Motor neuron (in vitro differentiated cells): ENCODE measurements around the gene EPB41L1. TPM values are rescaled to one million over a fixed set of nuclear protein-coding genes. Genes with fewer than 3 reads are reported as not detected.

ENCODE experiments used
- ATAC-seq, 8 experiments: fragments of 200-7000 bp; cut with Tn5 transposase; replicated peaks in 6 of 8; 2 replicates each; pipeline ENCODE4 v1.8.0; 2021; ENCODE audit warnings: mild to moderate bottlenecking in 8 of 8, moderate library complexity in 8 of 8
- H3K27ac ChIP-seq, 2 donors: fragments of 250-450 bp; sonication (Bioruptor Pico); 2 replicates each; pipeline ENCODE4 v1.9.0; 2021; ENCODE audit warnings: antibody characterized with exemption in 2 of 2, mild to moderate bottlenecking in 2 of 2, moderate library complexity in 1 of 2
- H3K4me1 ChIP-seq, 2 donors: fragments of 250-450 bp; sonication (Bioruptor Pico); replicated peaks in 1 of 2; 2 replicates each; pipeline ENCODE4 v1.6.1; 2021; ENCODE audit warnings: antibody characterized with exemption in 2 of 2, mild to moderate bottlenecking in 2 of 2, moderate library complexity in 1 of 2
- H3K4me3 ChIP-seq, 5 donors: fragments of 250-450 bp; sonication (Bioruptor Pico); 2 replicates each; pipeline ENCODE4 v1.9.0; 2021; ENCODE audit warnings: antibody characterized with exemption in 5 of 5, mild to moderate bottlenecking in 5 of 5, moderate library complexity in 4 of 5
- WGBS, 10 experiments: fragments of 450-650 bp; shearing (Covaris generic); methylation state at CpG; one replicate each; pipeline ENCODE4 v1.0.0; 2022; 5-methylcytosine and 5-hydroxymethylcytosine counted together
- in situ Hi-C, 9 experiments: fragments of 400-800 bp; cut with MboI; loops; one replicate each; pipeline ENCODE4 v1.15.0; 2021; ENCODE audit warnings: low sequenced_read_pairs in 9 of 9, low pct_unique_long_range_greater_than_20kb in 2 of 9; ENCODE audit not compliant: unreplicated experiment in 9 of 9
- total RNA-seq, 8 experiments: library from RNA; unstranded; fragments of 300-600 nt; gene quantifications; 2 replicates each; pipeline versions ENCODE4 v1.2.3 to v1.2.4, GENCODE V29; 2022

The EPB41L1 gene
- total RNA-seq, 8 experiments from 2014 or later: 7.4 to 101 (median 25.0) TPM

DNA sequence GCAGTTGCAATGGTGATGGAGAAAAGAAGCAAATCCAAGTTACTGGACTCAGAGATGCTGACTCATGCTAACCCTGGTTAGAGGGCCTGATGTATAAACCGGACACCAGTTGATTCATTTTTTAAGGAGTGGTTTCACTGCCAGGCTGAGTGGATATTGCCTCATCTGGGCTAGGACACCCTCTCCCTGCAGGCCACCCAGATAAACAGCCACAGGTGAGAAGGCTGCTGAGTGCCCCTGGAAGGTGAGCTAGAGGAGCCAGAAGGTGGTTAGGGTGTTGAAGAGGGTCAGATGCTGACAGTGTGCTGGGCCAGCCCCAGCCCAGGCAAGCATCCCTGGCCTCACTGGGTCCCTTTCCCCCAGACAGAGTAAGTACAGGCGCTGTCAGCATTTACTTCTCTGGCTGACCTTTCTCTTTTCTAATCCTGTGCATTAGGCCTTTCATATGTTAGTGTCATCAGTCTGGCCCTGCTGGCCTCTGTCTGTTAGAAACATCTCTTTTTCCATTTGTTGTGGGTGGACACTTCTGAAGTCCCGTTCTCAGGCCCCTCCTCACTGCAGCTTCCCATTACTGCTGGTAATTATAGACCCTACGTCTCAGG lies 13.5 kb downstream of the EPB41L1 start:
- peaks cover 25 to 32% of the 10 kb centered on the region in 2 donors for H3K4me1 ChIP-seq
- H3K27ac ChIP-seq: peak overlapping the region in 1 of 2 donors; percentile 35
- in situ Hi-C loops: no loop called here
- H3K4me3 ChIP-seq: no peak overlapping the region
- 60 to 65% (median 63%) methylated on average over 1 to 4 of the region's 4 CpGs; no CpG with 5 or more reads in 5 of the 10 experiments for WGBS, 10 experiments
- peak; percentile 16 to 96 (median 37) for ATAC-seq

DNA sequence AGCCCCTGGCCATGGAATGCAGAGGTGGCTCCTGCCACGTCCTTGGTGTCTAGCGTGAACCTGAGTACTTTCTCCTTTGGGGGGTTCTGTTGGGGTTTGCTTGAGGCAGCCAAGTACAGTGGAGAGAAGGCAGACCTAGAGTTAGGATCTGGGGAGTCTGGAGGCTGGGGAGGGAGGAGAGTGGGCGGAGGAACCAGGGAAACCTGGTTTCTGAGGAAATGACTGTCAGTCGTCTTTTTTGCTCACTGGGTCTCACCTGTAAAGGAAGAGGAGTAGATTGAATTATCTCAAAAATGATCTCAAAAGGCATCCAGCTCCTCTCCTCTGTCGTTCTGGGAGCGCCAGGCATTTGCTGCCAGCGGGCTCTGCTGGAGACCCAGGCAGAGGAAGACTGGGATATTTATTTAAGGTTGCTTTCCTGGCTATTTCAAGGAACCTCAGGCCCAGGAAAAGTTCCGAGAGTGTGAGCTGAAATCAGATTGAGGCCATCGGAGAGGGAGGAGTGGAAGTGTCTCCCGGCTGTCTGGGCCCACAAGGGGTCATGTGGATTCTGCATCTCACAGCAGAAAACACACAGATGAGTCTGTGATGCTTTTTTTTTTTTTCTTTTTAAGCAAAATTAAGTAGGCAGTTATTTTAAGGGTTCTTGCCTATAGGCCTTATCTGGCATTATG lies 16.1 kb downstream of the EPB41L1 start:
- no peak overlapping the region for H3K27ac ChIP-seq
- ATAC-seq: no peak
- H3K4me1 ChIP-seq: peaks cover 36 to 47% of the 10 kb centered on the region in 2 donors
- 40 to 100% (median 78%) methylated on average over 1 to 9 of the region's 10 CpGs for WGBS, 10 experiments
- no peak overlapping the region for H3K4me3 ChIP-seq
- in situ Hi-C loops: no loop called here

DNA sequence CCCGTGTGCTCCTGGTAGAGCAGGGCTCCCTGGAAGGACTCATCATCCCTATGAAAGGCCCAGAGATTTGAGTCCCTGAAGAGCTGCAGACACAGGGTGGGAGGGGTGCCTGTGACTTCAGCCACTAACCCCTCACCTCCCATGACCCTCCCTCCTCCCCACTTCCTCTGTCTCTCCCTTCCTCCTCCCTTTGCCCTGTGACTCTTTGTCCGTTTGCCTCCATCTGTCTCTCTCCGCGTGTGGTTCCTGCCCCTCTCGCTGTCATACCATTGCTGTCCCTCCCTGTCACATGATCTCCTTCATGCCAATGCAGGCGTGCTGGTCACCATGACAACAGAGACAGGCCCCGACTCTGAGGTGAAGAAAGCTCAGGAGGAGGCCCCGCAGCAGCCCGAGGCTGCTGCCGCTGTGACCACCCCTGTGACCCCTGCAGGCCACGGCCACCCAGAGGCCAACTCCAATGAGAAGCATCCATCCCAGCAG lies 19.0 kb downstream of the EPB41L1 start:
- Histone ChIP-seq H3K4me1 (peaks cover 31 to 39% of the 10 kb centered on the region in 2 donors), H3K4me3 (no peak overlapping the region), H3K27ac (peak overlapping the region; percentile 67 to 87)
- 0 to 47% (median 0%) methylated on average over 2 to 6 of the region's 11 CpGs; no CpG with 5 or more reads in 6 of the 10 experiments for WGBS, 10 experiments
- ATAC-seq: peak; percentile 69 to 96 (median 94)
- in situ Hi-C loops: no loop called here

DNA sequence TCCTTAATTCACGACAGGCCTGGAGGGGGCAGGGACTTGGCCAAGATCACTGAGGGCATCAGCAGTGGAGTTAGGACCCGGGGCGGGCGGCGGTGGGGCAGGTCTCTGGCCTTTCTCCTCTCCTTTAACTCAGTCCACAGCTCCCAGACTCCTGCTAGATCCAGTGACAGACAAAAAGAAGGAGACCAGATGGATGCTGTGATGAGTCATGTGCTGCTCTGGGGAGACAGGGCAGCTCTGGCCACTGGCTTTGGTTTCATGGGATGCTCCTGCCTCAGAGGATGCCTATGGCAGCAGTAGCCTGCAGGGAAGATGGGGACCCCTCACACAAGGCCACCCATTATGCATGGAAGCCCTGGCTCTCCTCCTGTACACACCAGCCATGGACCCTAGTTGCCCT lies 20.5 kb downstream of the EPB41L1 start:
- Histone ChIP-seq H3K4me3 (no peak overlapping the region), H3K27ac (peak overlapping the region in 1 of 2 donors; percentile 50), H3K4me1 (peaks cover 44 to 49% of the 10 kb centered on the region in 2 donors)
- ATAC-seq: peak in 5 of 8 experiments; percentile 14 to 32 (median 27)
- in situ Hi-C loops: loop anchor here in 1 of 9 experiments (25.0 kb wide), 1 partner anchor 188 kb away; no protein-coding TSS in a partner anchor
- WGBS, 10 experiments: 80 to 100% (median 88%) methylated on average over 1 to 5 of the region's 5 CpGs; no CpG with 5 or more reads in 6 of the 10 experiments

DNA sequence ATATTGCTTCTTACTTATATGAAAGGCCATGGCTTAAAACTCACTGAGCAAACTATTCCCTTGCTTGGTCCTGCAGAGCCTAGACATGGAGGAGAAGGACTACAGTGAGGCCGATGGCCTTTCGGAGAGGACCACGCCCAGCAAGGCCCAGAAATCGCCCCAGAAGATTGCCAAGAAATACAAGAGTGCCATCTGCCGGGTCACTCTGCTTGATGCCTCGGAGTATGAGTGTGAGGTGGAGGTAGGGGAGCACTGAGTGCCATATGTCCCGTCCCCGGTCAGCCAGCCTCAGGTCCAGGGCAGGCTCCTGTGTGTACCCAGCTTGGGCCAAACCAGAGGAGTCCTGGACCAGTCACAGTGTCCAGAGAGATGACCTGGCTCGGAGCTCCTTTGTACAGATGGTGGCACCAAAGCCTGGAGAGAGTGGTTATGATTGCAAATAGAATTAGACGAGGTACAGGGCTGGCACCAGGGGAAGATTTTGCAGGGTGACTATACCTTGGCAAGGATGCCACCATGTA lies 21.0 kb downstream of the EPB41L1 start:
- H3K27ac ChIP-seq: no peak overlapping the region
- peaks cover 45 to 50% of the 10 kb centered on the region in 2 donors for H3K4me1 ChIP-seq
- in situ Hi-C loops: loop anchor here in 1 of 9 experiments (25.0 kb wide), 1 partner anchor 188 kb away; no protein-coding TSS in a partner anchor
- 58 to 100% (median 90%) methylated on average over 1 to 9 of the region's 10 CpGs; no CpG with 5 or more reads in 3 of the 10 experiments for WGBS, 10 experiments
- ATAC-seq: peak in 1 of 8 experiments; percentile 36
- H3K4me3 ChIP-seq: no peak overlapping the region

DNA sequence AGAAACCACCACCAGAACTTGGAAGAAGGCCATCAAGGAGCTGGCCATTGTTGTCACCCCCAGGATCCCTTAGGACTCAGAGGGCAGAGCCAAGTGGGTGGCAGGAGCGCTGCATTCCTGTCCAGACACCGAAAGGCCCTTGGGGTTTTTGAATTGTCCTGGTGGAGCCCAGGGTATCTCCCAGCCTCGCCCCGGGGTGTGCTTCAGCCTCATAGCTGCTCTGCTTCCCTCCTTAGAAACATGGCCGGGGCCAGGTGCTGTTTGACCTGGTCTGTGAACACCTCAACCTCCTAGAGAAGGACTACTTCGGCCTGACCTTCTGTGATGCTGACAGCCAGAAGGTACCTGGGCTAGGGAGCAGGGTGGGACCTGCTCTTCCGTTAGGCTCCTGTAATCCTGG lies 23.2 kb downstream of the EPB41L1 start:
- ATAC-seq: no peak
- in situ Hi-C loops: loop anchor here in 1 of 9 experiments (25.0 kb wide), 1 partner anchor 190 kb away; no protein-coding TSS in a partner anchor

DNA sequence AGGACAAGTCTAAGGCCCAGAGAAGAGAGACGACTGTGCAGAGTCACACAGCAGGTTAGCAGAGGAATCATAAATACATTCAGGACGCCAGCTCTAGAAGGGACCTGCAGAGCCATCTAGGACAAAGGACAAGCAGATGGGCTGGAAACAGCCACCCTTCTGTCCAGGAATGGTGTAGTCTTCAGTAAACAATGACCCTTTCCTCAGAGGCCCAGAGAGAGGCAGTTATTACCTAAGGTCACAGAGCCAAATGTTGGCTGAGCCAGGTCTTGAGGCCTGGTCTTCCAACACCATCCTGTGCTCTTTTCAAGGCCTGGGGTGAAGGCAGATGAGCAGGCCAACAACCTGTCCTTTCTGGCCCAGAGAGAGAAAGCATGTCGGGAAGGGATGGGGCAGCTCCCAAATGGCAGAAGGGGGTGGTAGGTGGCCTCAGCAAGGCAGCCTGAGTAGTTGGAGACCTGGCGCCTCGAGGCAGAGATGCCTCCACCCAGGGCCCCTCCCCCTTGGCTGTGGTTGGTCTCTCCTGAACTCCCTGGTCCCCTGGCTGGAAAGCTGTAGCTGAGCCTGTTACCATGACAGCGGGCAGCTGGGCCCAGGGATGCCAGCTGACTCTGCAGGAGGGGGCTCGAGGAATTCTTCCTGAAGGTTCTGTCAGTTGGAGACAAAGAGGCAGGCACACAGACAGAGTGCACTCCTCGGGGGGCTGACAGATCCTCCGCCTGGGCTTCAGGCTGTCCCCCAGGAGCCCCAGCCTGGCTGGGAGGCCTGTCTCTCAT lies 24.8 kb downstream of the EPB41L1 start:
- H3K4me3 ChIP-seq: no peak overlapping the region
- 17 to 100% (median 86%) methylated on average over 1 to 4 of the region's 9 CpGs; no CpG with 5 or more reads in 4 of the 10 experiments for WGBS, 10 experiments
- H3K4me1 ChIP-seq: peaks cover 15 to 18% of the 10 kb centered on the region in 2 donors
- in situ Hi-C loops: loop anchor here in 1 of 9 experiments (25.0 kb wide), 1 partner anchor 192 kb away; no protein-coding TSS in a partner anchor
- H3K27ac ChIP-seq: peak overlapping the region; percentile 40 to 56
- peak in 5 of 8 experiments; percentile 89 to 95 (median 90) for ATAC-seq

More for the DNA sequence above, 23.2 kb downstream of the EPB41L1 start:
- WGBS, 10 experiments: 87 to 100% (median 100%) methylated on average over 1 to 5 of the region's 7 CpGs; no CpG with 5 or more reads in 5 of the 10 experiments
- Histone ChIP-seq H3K4me1 (peaks cover 28 to 30% of the 10 kb centered on the region in 2 donors), H3K27ac (no peak overlapping the region), H3K4me3 (no peak overlapping the region)

DNA sequence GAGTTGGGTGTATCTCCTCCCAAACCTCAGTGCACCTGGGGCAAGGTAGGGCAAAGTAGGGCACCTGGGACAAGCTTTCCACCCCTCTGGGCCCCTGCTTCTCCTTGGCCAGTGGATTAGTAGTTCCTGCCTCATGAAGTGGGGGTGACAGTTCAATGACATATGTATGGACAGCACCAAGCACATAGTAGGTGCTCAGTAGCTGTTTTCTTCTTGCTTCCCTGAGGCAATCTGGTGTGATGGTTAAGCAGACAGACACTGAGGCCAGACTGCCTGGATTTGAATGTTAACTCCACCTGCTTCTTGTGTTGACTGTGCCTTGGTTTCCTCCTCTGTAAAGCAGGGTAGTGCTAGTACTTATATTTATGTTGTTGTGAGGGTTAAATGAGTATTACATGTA lies 25.8 kb downstream of the EPB41L1 start:
- peak overlapping the region in 1 of 2 donors; percentile 40 for H3K27ac ChIP-seq
- H3K4me3 ChIP-seq: no peak overlapping the region
- in situ Hi-C loops: loop anchor here in 1 of 9 experiments (25.0 kb wide), 1 partner anchor 193 kb away; no protein-coding TSS in a partner anchor
- H3K4me1 ChIP-seq: peaks cover 13 to 15% of the 10 kb centered on the region in 2 donors
- no peak for ATAC-seq

DNA sequence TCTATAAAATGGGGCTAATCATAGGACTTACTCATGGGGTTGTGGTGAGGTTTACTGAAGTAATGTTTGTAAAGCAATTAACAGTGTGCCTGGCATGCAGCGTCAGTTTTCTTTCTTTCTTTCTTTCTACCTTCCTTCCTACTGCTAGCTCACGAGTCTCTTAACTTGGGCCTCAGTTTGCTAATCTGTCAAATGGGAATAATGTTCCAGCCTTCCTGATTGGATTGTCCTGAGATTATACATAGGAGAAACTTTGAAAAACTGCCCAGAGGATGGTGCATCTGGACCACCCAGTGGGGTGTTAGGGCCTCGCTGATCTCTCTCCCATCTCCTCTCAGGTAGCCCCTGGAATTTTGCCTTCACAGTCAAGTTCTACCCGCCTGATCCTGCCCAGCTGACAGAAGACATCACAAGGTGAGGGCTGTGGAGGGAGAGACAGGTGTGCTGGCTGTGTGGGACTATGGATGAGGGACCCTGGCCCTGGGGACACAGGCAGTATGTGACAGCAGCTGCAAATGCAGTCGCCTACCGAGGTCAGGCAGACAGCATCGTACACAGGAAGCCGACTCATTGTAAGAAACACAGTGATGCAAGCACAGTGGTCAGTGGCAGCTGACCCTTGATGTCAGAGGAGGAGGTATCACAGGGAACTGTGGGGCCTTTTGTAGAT lies 27.5 kb downstream of the EPB41L1 start:
- H3K4me3 ChIP-seq: no peak overlapping the region
- no peak for ATAC-seq
- 61 to 100% (median 86%) methylated on average over 1 to 7 of the region's 8 CpGs; no CpG with 5 or more reads in 1 of the 10 experiments for WGBS, 10 experiments
- H3K27ac ChIP-seq: no peak overlapping the region
- in situ Hi-C loops: loop anchor here in 1 of 9 experiments (25.0 kb wide), 1 partner anchor 195 kb away; no protein-coding TSS in a partner anchor
- peaks cover 13 to 15% of the 10 kb centered on the region in 2 donors for H3K4me1 ChIP-seq

DNA sequence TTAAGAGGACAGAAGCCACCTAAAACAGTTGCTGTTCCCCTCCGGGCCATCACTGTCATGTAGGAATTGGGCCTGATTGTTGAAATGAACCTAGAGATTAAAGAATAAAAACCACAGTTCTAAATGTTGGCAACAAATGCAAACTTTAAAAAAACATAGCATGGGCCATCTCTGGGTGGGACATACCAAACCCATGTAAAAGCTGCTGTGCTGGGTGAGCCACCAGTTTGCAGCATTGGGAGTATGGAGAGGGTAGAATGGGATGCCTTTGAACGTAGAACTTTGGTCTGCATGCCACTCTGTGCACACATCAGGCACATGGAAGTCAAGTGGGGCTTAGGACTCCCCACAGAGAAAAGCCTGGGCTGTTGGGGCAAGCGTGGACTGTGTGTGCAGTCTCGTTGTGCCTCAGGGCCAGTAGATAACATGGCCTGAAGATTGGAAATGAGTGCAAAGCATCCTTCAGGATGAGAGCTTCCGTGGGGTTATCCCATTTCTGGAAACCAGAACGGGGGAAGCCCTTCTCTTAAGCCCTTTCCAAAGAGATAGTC lies 28.1 kb downstream of the EPB41L1 start:
- Histone ChIP-seq H3K27ac (no peak overlapping the region), H3K4me1 (peaks cover 13 to 15% of the 10 kb centered on the region in 2 donors), H3K4me3 (no peak overlapping the region)
- 30 to 100% (median 85%) methylated on average over 1 to 4 of the region's 6 CpGs; no CpG with 5 or more reads in 2 of the 10 experiments for whole genome bisulfite sequencing, 10 experiments
- ATAC-seq: no peak
- in situ Hi-C loops: loop anchor here in 1 of 9 experiments (25.0 kb wide), 1 partner anchor 195 kb away; no protein-coding TSS in a partner anchor

DNA sequence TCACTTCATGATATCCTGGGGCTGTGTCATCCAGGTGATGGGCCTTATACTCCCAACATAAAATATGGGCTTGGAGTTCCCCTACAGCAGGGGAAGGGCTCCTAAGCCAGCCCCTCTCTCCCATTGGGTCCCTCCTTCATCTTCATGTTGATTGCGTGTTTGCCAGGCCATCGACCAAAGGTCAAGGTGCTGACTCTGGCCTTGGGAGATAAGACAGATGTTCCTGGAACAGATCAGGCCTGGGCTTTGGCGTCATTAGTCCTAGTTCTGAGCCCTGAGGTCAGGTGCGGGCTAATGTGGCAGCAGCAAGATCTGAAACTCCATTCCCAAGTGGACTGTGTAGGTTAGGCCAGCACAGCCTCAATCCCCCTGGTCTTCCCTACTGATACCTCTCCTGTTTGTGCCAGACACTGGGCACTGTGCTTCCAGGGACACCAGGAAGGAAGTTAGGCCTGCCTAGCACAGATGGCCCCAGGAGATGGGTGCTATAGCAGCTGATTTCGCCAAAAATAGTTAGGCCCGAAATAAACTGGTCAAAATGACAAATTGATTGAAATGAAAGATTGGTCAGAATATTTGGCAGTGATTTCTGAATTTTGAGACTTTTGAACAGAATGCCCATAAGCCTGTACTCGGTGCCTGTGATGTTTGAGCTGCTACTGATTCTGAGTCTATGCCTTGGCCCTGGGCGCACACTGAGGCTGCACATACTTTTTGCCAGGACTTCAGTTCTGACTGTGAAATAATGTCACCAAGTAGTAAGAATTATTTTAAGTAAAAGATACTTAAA lies 28.8 kb downstream of the EPB41L1 start:
- no peak for ATAC-seq
- H3K4me3 ChIP-seq: no peak overlapping the region
- 83 to 100% (median 88%) methylated on average over 1 to 6 of the region's 8 CpGs; no CpG with 5 or more reads in 2 of the 10 experiments for WGBS, 10 experiments
- H3K27ac ChIP-seq: no peak overlapping the region
- in situ Hi-C loops: loop anchor here in 1 of 9 experiments (25.0 kb wide), 1 partner anchor 196 kb away; no protein-coding TSS in a partner anchor
- peaks cover 13 to 15% of the 10 kb centered on the region in 2 donors for H3K4me1 ChIP-seq
